CD4-positive, alpha-beta T cell treated with Interleukin-10 for 1 hour (primary cell): ENCODE data around the gene FAM219B.

Experiments
- DNase-seq: peaks from one replicate; pipeline ENCODE4 v3.0.0-alpha.2; 2020

FAM219B gene

DNA sequence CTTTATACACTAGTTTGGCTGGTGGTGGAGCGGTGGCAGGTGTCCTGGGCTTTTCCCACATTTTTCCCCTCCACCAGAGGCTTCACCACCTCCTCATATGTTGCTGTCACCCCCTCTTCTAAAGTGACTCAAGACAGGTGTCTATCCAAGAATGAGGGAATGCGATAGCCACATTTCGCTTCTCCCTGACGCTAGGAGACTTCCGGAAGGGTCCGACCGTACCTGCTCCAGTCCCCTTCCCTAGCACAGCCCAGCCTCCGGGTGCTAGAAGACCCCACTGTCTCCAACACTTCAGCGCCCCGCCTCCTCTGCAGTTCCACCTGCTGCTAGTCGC is 34.0 kb downstream of the FAM219B start:
- no peak for DNase-seq

GRCh38 chr15:74870436-74871215 is 36.0 kb downstream of the FAM219B start:
- no peak for DNase-seq

DNA sequence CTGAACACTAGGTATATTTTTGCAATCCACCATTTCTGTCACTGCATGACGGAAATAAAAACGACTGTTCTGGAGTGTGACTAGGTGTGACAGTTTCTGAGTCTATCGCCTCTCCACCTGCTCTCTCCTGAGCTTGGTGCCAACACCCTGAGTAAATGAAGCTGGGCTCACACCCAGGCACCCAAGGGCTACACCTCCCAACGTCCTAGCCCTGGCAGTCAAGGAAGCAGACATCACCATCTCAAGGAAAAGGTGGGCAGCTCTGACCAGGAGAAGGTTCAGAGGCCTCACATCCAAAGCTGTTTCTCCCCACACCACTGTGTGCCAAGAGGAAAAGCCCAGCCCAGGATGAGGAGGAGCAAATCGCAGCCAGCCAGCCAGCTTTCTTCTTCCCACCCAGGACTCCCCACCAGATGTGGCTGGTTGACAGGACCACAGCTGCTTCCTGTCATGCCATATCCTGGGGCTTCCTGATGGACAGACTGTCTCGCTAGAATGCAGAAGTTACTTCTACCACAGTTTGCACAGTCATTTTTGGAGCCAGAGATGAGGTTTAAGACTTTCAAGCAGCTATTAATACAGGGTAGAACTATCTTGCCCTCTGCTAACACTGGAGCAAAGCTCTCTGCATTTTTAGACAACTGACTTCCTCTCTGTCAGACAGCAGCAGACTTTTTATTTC is 36.8 kb downstream of the FAM219B start:
- DNase-seq, result peak; percentile 48

DNA sequence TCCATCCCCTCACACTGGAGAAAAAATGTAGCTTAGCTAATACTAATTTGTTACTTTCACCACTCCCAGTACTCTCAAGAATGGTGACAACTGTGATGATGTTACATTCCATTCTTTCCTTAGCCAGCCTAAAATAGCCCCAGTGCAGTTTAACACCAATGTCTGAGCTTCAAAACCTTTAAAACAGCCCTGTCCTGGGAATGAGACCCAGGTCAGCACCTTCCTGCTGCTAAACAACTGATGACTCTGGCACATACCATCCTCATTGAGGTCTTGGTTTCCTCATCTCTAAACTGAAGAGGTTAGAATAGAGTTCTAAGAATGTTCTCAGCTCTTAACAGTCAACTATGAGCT is 37.3 kb downstream of the FAM219B start:
- DNase-seq, result no peak

DNA sequence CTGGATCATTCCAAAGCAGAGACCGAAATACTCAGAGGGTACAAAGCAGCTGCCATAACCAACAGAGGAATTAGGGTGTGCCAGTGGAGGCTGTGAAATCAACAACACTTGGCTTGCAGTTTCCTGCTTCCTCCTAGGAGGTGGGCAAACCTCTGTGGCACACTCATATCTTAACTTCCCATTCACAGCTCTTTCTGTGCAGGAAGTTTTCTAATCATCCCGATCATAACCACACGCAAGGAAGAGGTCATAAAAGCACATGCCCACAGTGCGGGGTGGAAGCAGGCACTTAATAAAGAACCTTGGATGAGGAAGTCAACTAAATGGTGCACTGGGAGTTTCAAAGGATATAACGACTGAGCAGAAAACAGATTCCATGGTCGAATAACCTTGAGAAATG is 38.6 kb downstream of the FAM219B start:
- DNase-seq, result peak; percentile 33

DNA sequence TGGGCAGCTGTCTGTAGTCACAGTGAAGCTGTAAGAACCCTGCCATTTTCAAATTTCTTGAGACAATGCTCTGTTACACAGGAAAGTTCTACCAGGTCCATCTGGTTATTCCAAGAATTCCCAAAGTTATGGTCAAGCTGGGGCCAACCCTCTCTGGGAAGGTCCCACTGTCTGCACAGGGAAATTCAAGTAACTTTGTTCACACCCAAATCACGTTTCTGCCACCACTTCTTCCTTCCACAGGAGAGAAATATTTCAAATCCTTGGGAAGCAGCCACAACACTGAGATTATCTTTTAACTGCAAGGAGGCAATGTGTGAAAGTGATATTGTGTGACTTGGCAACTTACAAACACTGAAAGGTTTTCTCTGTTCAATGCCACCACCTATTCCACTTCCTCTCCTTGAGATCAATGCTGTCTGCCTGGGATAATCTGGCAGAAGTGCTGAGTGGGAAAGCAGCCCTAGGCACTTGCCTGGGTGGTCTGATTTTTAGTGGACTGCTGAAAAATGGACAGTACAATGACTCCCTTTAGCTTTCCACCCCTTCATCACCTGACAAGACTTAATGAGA is 39.1 kb downstream of the FAM219B start:
- DNase-seq, result no peak

DNA sequence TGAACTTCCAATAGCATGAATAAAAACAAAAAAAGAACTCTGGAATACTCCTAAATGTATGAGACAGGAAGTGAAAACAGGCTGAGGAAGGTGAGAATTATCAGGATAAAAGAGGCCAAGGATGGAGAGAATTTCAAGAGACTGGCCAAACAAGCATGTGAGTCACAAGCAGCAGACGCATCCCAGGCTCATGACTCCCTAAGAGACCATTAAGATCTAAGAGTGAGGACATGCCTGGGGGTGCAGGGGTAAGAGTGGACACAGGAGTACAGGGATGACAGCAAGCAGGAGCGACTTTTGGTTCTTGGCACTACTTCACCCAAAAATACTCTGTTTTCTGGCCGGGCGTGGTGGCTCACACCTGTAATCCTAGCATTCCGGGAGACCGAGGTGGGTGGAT is 40.6 kb downstream of the FAM219B start:
- no peak for DNase-seq

GRCh38 chr15:74865316-74865715 is 41.3 kb downstream of the FAM219B start:
- DNase-seq, result no peak

DNA sequence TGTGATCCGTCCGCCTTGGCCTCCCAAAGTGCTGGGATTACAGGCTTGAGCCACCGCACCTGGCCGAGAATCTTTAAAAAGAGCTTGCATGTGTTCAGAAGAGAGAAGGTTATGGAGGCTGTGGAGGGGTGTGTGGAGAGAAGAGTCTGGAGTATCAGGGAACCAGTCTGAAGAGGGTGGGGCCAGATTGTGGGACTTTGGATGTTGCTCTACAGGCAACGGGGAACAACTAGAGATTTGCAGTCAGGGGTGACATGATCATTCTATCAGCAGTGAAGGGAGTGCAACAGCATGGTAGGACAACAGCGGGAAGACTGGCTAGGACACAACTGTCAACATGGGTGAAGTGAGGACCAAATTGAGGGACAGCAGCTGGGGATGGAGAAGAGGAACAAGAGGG is 42.4 kb downstream of the FAM219B start:
- no peak for DNase-seq

DNA sequence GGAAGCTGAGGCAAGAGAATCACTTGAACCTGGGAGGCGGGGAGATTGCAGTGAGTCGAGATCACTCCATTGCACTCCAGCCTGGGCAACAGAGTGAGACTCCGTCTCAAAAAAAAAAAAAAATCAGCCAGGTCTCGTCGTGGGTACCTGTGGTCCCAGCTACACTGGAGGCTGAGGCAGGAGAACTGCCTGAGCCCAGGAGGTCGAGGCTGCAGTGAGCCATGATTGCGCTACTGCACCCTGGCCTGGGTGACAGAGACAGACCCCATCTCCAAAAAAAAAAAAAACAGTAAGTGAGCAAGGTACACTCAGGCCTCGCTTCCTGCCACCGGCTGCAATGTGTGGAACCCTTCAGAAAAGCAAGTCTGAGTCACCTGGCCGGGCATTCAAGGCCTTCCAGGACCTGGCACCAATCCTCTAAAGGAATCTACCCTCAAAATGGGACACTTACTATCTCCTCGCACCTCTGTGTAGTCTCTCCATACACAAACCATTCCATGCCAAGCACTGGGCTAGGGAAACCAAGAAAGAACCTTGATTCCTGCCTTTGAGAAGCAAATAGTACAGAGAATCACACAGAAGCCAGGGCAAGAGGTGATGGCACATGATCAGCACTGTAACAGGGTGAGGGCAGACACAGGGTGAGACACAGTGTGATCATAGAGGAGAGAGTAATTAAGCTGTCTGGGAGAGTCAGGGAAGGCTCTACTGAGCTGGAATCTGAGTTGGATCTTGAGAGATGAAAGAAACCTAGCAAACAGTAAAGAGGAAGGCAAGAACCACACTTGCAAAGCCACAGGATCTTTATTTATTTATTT is 43.2 kb downstream of the FAM219B start:
- no peak for DNase-seq

DNA sequence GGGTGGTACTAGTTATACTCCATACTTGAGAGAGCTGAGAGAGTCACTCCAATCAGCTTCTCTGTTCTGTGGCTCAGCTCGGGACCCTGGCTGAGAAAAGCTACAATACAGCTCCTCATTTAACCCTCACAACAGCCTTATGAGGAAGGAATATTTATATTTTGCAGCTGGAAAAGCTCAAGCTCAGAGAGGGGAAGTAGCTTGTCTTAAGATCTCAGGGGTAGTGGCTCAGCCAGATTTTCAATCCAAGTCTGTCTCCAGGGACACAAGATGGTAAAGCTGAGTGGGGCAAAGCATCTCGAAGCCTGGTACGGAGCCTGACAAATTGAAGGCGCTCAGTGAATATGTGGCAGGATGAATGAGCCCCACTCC is 48.3 kb downstream of the FAM219B start:
- DNase-seq, result no peak

GRCh38 chr15:74857671-74858368 is 48.8 kb downstream of the FAM219B start:
- no peak for DNase-seq

DNA sequence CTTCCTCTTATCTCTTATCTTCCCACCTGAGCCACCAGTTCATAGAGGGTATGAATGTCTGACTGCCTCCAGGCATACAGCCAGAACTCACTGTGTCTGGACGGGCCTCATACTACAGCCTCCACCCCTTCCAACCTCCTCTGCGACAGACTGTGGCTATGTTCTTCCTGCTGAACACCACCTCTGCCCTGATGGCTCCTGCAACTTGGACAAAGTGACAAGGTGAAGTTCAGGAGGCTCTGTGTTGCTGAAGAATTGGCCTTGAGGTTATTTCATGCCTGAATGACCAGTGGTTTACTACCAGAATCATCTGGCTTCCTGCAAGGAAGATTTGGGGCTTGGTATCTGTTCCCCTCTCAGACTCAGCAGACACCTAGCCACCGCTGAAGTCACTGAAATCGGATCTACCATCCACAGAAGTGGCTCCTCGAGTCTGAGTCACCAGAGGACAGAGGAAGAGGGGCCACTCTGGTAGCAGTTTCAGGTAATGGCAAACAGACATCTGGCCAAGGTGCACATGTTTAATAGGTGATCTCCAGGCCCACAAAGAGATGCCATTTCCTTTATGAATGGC is 49.5 kb downstream of the FAM219B start:
- no peak for DNase-seq

DNA sequence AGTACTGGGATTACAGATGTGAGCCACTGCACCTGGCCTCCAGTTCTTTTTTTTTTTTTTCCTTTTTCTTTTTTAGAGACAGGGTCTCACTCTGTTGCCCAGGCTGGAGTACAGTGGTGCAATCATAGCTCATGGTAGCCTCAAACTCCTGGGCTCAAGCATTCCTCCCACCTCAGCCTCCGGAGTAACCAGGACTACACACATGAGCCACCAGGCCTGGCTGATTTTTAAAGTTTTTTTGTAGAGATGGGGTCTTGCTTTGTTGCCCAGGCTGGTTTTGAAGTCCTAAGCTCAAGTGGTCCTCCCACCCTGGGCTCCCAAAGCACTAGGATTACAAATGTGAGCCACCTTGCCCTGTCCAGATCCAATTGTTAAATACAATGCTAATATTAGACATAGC is 50.1 kb downstream of the FAM219B start:
- DNase-seq, result no peak

GRCh38 chr15:74855857-74856256 is 50.8 kb downstream of the FAM219B start:
- no peak for DNase-seq

DNA sequence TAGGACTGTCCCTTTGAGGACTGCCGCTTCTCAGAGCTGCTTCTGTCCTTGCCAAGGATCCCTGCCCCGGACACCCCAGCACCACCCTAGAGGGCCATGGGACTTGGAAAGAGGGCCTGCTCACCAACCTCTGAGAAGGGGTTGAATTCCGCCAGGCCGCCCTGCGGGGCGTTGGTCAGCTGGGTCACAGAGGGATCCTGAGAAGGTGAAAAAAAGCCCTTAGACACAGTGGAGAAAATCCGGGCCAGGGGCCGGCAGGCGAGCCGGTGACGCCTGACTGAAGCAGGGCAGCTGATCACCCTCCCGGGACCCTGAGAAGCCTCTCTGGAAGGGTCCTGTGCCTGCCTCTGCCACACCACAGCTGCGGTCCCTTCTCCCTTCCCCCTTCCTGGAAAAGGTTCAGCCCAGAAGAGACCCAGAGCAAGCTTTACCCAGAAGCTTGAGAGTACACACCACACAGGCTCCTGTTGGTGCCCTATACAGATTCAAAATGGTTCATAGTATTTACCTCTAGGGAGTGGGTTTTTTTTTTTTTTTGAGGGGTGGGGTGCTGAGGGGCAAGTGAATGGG is 52.1 kb downstream of the FAM219B start:
- DNase-seq, result no peak

DNA sequence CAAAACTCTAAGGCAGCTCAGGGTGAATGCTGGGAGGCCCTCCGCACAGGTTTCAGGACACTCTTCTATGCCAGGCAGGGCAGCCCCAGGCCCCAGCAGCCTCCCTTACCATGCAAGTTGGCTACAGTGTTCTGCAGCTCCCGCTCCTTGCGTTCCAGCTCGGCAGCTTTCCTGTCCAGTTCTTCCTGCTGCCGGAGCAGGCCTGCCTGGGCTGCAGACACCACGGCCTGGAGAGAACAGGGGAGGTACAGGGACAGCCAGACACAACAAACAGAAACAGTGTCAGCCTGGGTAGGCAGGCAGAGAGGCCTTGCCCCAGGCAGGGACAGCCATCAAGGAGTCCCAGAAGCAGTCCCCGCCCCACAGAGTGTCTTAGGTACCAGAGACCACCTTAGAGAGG is 54.7 kb downstream of the FAM219B start:
- DNase-seq, result no peak

DNA sequence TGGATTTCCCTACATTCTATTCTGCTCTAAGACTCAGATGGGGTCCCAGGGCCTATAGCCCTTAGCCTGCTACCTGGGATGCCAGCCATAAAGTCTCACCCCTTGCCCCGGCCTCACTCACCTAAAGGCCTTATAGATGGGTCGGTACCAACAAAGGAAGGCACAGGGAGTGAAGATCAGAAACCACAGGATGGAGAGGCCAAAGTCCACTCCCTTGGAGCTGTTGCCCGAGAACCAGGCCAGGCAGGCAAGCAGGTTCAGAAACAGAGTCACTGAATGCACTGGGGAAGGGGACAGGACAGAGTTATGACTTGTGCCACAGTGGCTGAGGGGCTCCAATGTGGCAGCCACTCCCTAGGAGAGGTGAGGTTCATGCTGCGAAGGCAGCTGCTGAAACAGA is 56.3 kb downstream of the FAM219B start:
- no peak for DNase-seq
